PC-9 (cell line): Measurements from ENCODE around the gene GYS2.
"Not testable (repeated sequence)": the region's sequence is repeated elsewhere in the genome, so short reads cannot be mapped to it uniquely, and the experiment has no call there.

Experiments used
- CTCF ChIP-seq: fragments of 200-600 bp; sonication (generic); conservative IDR thresholded peaks from 2 replicates; pipeline ENCODE4 v1.6.1; 2017; ENCODE audit warnings: mixed run types, antibody characterized with exemption, mild to moderate bottlenecking, moderate library complexity
- EZH2 ChIP-seq: fragments of 200-600 bp; sonication (generic); IDR thresholded peaks from 2 replicates; pipeline ENCODE4 v1.8.0; 2017; ENCODE audit warnings: antibody characterized with exemption, low read depth

GRCh38 chr12:21595356-21595755, 9.3 kb downstream of the GYS2 start:
- TF ChIP-seq CTCF, EZH2: not testable (repeated sequence)
